ENCODE results near the gene MPC2.

DNA sequence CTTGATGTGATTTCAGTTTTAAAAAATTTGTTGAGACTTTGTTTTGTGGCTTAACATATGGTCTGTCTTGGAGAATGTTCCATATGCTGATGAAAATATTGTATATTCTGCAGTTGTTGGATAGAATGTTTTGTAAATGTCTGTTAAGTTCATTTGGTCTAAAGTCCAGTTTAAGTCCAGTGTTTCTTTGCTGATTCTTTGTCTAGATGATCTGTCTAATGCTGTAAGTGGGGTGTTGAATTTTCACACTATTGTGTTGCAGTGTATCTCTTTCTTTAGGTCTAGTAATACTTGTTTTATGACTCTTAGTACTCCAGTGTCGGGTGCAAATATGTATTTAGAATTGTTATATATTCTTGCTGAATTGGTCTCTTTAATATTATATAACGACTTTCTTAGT lies 10.9 kb upstream of the MPC2 start:
- TF ChIP-seq, protein P1, sequence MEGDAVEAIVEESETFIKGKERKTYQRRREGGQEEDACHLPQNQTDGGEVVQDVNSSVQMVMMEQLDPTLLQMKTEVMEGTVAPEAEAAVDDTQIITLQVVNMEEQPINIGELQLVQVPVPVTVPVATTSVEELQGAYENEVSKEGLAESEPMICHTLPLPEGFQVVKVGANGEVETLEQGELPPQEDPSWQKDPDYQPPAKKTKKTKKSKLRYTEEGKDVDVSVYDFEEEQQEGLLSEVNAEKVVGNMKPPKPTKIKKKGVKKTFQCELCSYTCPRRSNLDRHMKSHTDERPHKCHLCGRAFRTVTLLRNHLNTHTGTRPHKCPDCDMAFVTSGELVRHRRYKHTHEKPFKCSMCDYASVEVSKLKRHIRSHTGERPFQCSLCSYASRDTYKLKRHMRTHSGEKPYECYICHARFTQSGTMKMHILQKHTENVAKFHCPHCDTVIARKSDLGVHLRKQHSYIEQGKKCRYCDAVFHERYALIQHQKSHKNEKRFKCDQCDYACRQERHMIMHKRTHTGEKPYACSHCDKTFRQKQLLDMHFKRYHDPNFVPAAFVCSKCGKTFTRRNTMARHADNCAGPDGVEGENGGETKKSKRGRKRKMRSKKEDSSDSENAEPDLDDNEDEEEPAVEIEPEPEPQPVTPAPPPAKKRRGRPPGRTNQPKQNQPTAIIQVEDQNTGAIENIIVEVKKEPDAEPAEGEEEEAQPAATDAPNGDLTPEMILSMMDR (IDR thresholded peaks at IDR 0.05): no peak
- no peak for TF ChIP-seq POLR2A (IDR thresholded peaks at IDR 0.05)
